Naive thymus-derived CD4-positive, alpha-beta T cell (primary cell): Measurements from ENCODE around the gene TCHH. TPM values are rescaled to one million over a fixed set of nuclear protein-coding genes. Genes with fewer than 3 reads are reported as not detected.
"Not testable (repeated sequence)": the region's sequence is repeated elsewhere in the genome, so short reads cannot be mapped to it uniquely, and the experiment has no call there.

Source experiments
- ATAC-seq: fragments of 150-1000 bp; cut with Tn5 transposase; 2 replicates; pipeline ENCODE4 v1.10.0; 2021; ENCODE audit warnings: mild to moderate bottlenecking, moderate library complexity
- CTCF ChIA-PET: fragments of 350-600 bp; sonication (Branson Sonifier 250); formaldehyde crosslinking; loops from one replicate; lab custom pipeline; 2021; ENCODE audit warnings: antibody characterized with exemption; lab: Charles Lee
- POLR2A ChIA-PET: fragments of 350-600 bp; sonication (Branson Sonifier 250); formaldehyde crosslinking; loops from one replicate; lab custom pipeline; 2021; ENCODE audit warnings: antibody characterized with exemption, inconsistent platforms; lab: Charles Lee
- DNase-seq, 9 donors: peaks; one replicate each; pipeline versions ENCODE4 v3.0.0 to v3.0.0-alpha.2; 2020 to 2022; ENCODE audit warnings: mixed read lengths in 1 of 9
- H3K27ac ChIP-seq: one replicate; pipeline ENCODE4 v1.7.0; 2013; ENCODE audit warnings: mild to moderate bottlenecking, low read depth, low read length, moderate library complexity
- H3K27me3 ChIP-seq, 2 donors: one replicate each; pipeline ENCODE4 v1.7.0; 2013; ENCODE audit warnings: low read length in 2 of 2, mild to moderate bottlenecking in 2 of 2, moderate library complexity in 2 of 2; ENCODE audit not compliant: control insufficient read depth in 2 of 2, insufficient read depth in 2 of 2
- H3K36me3 ChIP-seq, 3 experiments: 1 replicate in 2 of 3; 2 replicates in 1 of 3; pipeline ENCODE4 v1.7.0; 2013; ENCODE audit warnings: low read length in 3 of 3, mild to moderate bottlenecking in 3 of 3, moderate library complexity in 1 of 3; ENCODE audit not compliant: insufficient read depth in 3 of 3, control insufficient read depth in 2 of 3
- H3K4me1 ChIP-seq, 2 donors: one replicate each; pipeline ENCODE4 v1.7.0; 2013; ENCODE audit warnings: low read length in 2 of 2, mild to moderate bottlenecking in 2 of 2, moderate library complexity in 1 of 2; ENCODE audit not compliant: control insufficient read depth in 2 of 2, insufficient read depth in 2 of 2
- H3K4me3 ChIP-seq: 2 replicates; pipeline ENCODE4 v1.7.0; 2013; ENCODE audit warnings: mild to moderate bottlenecking, low read length
- H3K9me3 ChIP-seq, 3 experiments: 1 replicate in 2 of 3; 2 replicates in 1 of 3; pipeline ENCODE4 v1.7.0; 2013; ENCODE audit warnings: low read length in 3 of 3; ENCODE audit not compliant: control insufficient read depth in 2 of 3
- H3K27ac Mint-ChIP-seq, 9 donors: one replicate each; pipeline ENCODE4 v1.8.0; 2020 to 2022; ENCODE audit warnings: mixed read lengths in 9 of 9, mild to moderate bottlenecking in 8 of 9, moderate library complexity in 5 of 9, inconsistent platforms in 2 of 9
- H3K27me3 Mint-ChIP-seq, 5 donors: one replicate each; pipeline ENCODE4 v1.8.0; 2021 to 2022; ENCODE audit warnings: mixed read lengths in 5 of 5, mild to moderate bottlenecking in 1 of 5
- H3K36me3 Mint-ChIP-seq, 5 donors: one replicate each; pipeline ENCODE4 v1.8.0; 2020 to 2022; ENCODE audit warnings: mixed read lengths in 5 of 5, mild to moderate bottlenecking in 3 of 5, inconsistent platforms in 1 of 5
- H3K4me1 Mint-ChIP-seq, 7 donors: one replicate each; pipeline ENCODE4 v1.8.0; 2020 to 2022; ENCODE audit warnings: mixed read lengths in 7 of 7, mild to moderate bottlenecking in 3 of 7, inconsistent platforms in 1 of 7
- H3K4me3 Mint-ChIP-seq, 10 donors: one replicate each; pipeline ENCODE4 v1.8.0; 2020 to 2022; ENCODE audit warnings: mild to moderate bottlenecking in 10 of 10, mixed read lengths in 10 of 10, moderate library complexity in 6 of 10, inconsistent platforms in 2 of 10
- H3K9me3 Mint-ChIP-seq, 11 donors: one replicate each; pipeline ENCODE4 v1.8.0; 2020 to 2022; ENCODE audit warnings: mixed read lengths in 11 of 11, mild to moderate bottlenecking in 4 of 11, inconsistent platforms in 1 of 11, moderate library complexity in 1 of 11
- intact Hi-C, 2 donors: fragments of 100-400 bp; cut with micrococcal nuclease; formaldehyde crosslinking; loops; one replicate each; pipeline ENCODE4 v1.15.1; 2023
- polyA plus RNA-seq, 2 donors: library from polyadenylated mRNA; unstranded; fragments of 300-500 nt; fragmentation: Illumina TruSeq; gene quantifications; one replicate each; pipeline ENCODE4 v1.2.3, GENCODE V29; 2021
- total RNA-seq, 6 experiments: library from RNA in 5 of 6; stranded (reverse) in 5 of 6; gene quantifications; 1 replicate in 5 of 6; 2 replicates in 1 of 6; pipeline ENCODE4 v1.2.3 and lab custom pipeline; 2021 to 2026

Gene TCHH
- total and polyA plus RNA-seq, 7 experiments from 2014 or later, result 0.02 TPM; not detected in 6

GRCh38 chr1:152104854-152105253, 10.4 kb downstream of the TCHH start:
- Histone ChIP-seq H3K27me3 (peaks cover 0 to 29% of the 10 kb centered on the region in 2 donors), H3K4me1 (peaks cover 10 to 19% of the 10 kb centered on the region in 2 donors), H3K36me3 (no peaks in the 10 kb centered on the region), H3K9me3 (no peaks in the 10 kb centered on the region), H3K27ac (no peak overlapping the region), H3K4me3 (no peak overlapping the region)
- Mint-ChIP-seq H3K36me3 (peaks cover 0 to 10% (median 5%) of the 10 kb centered on the region in 5 donors), H3K9me3 (peaks cover 0 to 8% (median 0%) of the 10 kb centered on the region in 11 donors), H3K27me3 (peaks cover 39 to 49% (median 45%) of the 10 kb centered on the region in 5 donors), H3K4me3 (no peak overlapping the region), H3K4me1 (peaks cover 0 to 12% (median 0%) of the 10 kb centered on the region in 7 donors), H3K27ac (no peak overlapping the region)
- intact Hi-C loops, result no loop called here
- DNase-seq (no peak), ATAC-seq (no peak)
- ChIA-PET POLR2A (no interaction called here), CTCF (no interaction called here)

GRCh38 chr1:152096931-152097330, 18.3 kb downstream of the TCHH start:
- CTCF ChIA-PET, result no interaction called here
- POLR2A ChIA-PET, result no interaction called here
- no peaks in the 10 kb centered on the region for H3K36me3 ChIP-seq
- Mint-ChIP-seq H3K4me1 (no peaks in the 10 kb centered on the region), H3K36me3 (peaks cover 0 to 17% (median 0%) of the 10 kb centered on the region in 5 donors), H3K27me3 (peaks cover 50 to 77% (median 63%) of the 10 kb centered on the region in 5 donors), H3K27ac (no peak overlapping the region), H3K9me3 (peaks cover 2 to 34% (median 11%) of the 10 kb centered on the region in 11 donors), H3K4me3 (no peak overlapping the region)
- H3K27ac ChIP-seq, result no peak overlapping the region
- intact Hi-C loops, result no loop called here
- peaks cover 0 to 7% (median 0%) of the 10 kb centered on the region in 3 experiments for H3K9me3 ChIP-seq
- H3K4me3 ChIP-seq, result no peak overlapping the region
- DNase-seq (no peak), ATAC-seq (no peak)
- peaks cover 4 to 7% of the 10 kb centered on the region in 2 donors for H3K27me3 ChIP-seq
- no peaks in the 10 kb centered on the region for H3K4me1 ChIP-seq

- Histone ChIP-seq H3K27me3 (no peaks in the 10 kb centered on the region), H3K4me1 (no peaks in the 10 kb centered on the region), H3K36me3 (no peaks in the 10 kb centered on the region), H3K27ac (no peak within 1 kb of the TSS), H3K4me3 (no peak within 1 kb of the TSS), H3K9me3 (peaks cover 0 to 7% (median 0%) of the 10 kb centered on the region in 3 experiments)
- peaks cover 15 to 45% (median 30%) of the 10 kb centered on the region in 5 donors for H3K27me3 Mint-ChIP-seq
- DNase-seq, result no peak
- ChIA-PET POLR2A (no interaction called here), CTCF (no interaction called here)
- no peaks in the 10 kb centered on the region for H3K4me1 Mint-ChIP-seq
- H3K36me3 Mint-ChIP-seq, result peaks cover 0 to 21% (median 0%) of the 10 kb centered on the region in 5 donors
- H3K27ac Mint-ChIP-seq, result no peak within 1 kb of the TSS
- peaks cover 2 to 27% (median 19%) of the 10 kb centered on the region in 11 donors for H3K9me3 Mint-ChIP-seq
- intact Hi-C loops, result no loop called here
- H3K4me3 Mint-ChIP-seq, result no peak within 1 kb of the TSS
- ATAC-seq, result no peak
These were observed 26.1 kb downstream of the TCHH start, which contains the start of gene TCHHL1 for GRCh38 chr1:152089014-152089674. TSS of gene TCHHL1 (minus strand) at chr1:152089064. CDS start at chr1:152088143, 921 bp downstream.

GRCh38 chr1:152086760-152087159, 28.5 kb downstream of the TCHH start:
- Mint-ChIP-seq H3K4me3 (no peak overlapping the region), H3K27me3 (peaks cover 8 to 38% (median 18%) of the 10 kb centered on the region in 5 donors), H3K4me1 (no peaks in the 10 kb centered on the region), H3K36me3 (peaks cover 0 to 7% (median 0%) of the 10 kb centered on the region in 5 donors), H3K9me3 (peaks cover 0 to 8% (median 5%) of the 10 kb centered on the region in 11 donors), H3K27ac (no peak overlapping the region)
- DNase-seq (no peak), ATAC-seq (no peak)
- no peak overlapping the region for H3K4me3 ChIP-seq
- intact Hi-C loops, result no loop called here
- H3K4me1 ChIP-seq, result no peaks in the 10 kb centered on the region
- peaks cover 0 to 4% of the 10 kb centered on the region in 2 donors for H3K27me3 ChIP-seq
- ChIA-PET CTCF (no interaction called here), POLR2A (no interaction called here)
- no peaks in the 10 kb centered on the region for H3K36me3 ChIP-seq
- H3K27ac ChIP-seq, result no peak overlapping the region
- no peaks in the 10 kb centered on the region for H3K9me3 ChIP-seq

- no peak for DNase-seq
- Histone ChIP-seq H3K4me3 (no peak overlapping the region), H3K36me3 (no peaks in the 10 kb centered on the region), H3K9me3 (no peaks in the 10 kb centered on the region), H3K27me3 (peaks cover 0 to 4% of the 10 kb centered on the region in 2 donors), H3K27ac (no peak overlapping the region), H3K4me1 (no peaks in the 10 kb centered on the region)
- Mint-ChIP-seq H3K27ac (no peak overlapping the region), H3K36me3 (no peaks in the 10 kb centered on the region), H3K4me1 (no peaks in the 10 kb centered on the region), H3K4me3 (no peak overlapping the region), H3K27me3 (peaks cover 0 to 24% (median 6%) of the 10 kb centered on the region in 5 donors), H3K9me3 (no peaks in the 10 kb centered on the region)
- intact Hi-C loops, result no loop called here
- no peak for ATAC-seq
- ChIA-PET CTCF (no interaction called here), POLR2A (no interaction called here)
These were observed 30.4 kb downstream of the TCHH start for GRCh38 chr1:152084853-152085252.

- H3K4me1 Mint-ChIP-seq, ATAC-seq, H3K9me3 Mint-ChIP-seq, H3K36me3 ChIP-seq, H3K27ac Mint-ChIP-seq, H3K4me3 Mint-ChIP-seq, CTCF ChIA-PET, H3K4me1 ChIP-seq, DNase-seq, H3K36me3 Mint-ChIP-seq, H3K27ac ChIP-seq, H3K27me3 ChIP-seq, POLR2A ChIA-PET, H3K4me3 ChIP-seq, H3K9me3 ChIP-seq, intact Hi-C loops: not testable (repeated sequence)
- H3K27me3 Mint-ChIP-seq, result peaks cover 6 to 24% (median 12%) of the 10 kb centered on the region in 5 donors
These were observed 34.2 kb downstream of the TCHH start for GRCh38 chr1:152081026-152081425.

GRCh38 chr1:152080494-152080893, 34.8 kb downstream of the TCHH start:
- POLR2A ChIA-PET, H3K9me3 Mint-ChIP-seq: not testable (repeated sequence)

More at GRCh38 chr1:152080494-152080893, 34.8 kb downstream of the TCHH start:
- intact Hi-C loops, H3K4me3 Mint-ChIP-seq, H3K27ac Mint-ChIP-seq, H3K4me1 ChIP-seq, H3K4me3 ChIP-seq, H3K27me3 ChIP-seq, CTCF ChIA-PET, H3K9me3 ChIP-seq, H3K27ac ChIP-seq, H3K36me3 ChIP-seq, DNase-seq, H3K36me3 Mint-ChIP-seq, H3K4me1 Mint-ChIP-seq, ATAC-seq: not testable (repeated sequence)
- peaks cover 6 to 29% (median 14%) of the 10 kb centered on the region in 5 donors for H3K27me3 Mint-ChIP-seq
